CD14-positive monocyte (primary cell): ENCODE measurements around the gene FLT3LG. TPM values are rescaled to one million over a fixed set of nuclear protein-coding genes. Genes with fewer than 3 reads are reported as not detected.

ENCODE experiments used
- DNase-seq, 3 donors: peaks; one replicate each; pipeline ENCODE4 v3.0.0-alpha.2; 2011 to 2022
- H2AFZ ChIP-seq: 2 replicates; pipeline ENCODE4 v1.6.0; 2012; ENCODE audit warnings: mild to moderate bottlenecking, low read depth, low read length, inconsistent platforms; ENCODE audit not compliant: insufficient read depth, poor library complexity, severe bottlenecking
- H3K27ac ChIP-seq, 2 donors: 1 replicate in 1 of 2; 2 replicates in 1 of 2; pipeline ENCODE4 v1.5.1; 2012 to 2013; ENCODE audit warnings: low read length in 2 of 2, control low read depth in 1 of 2, inconsistent platforms in 1 of 2, low read depth in 1 of 2, mild to moderate bottlenecking in 1 of 2
- H3K27me3 ChIP-seq, 2 donors: one replicate each; pipeline versions ENCODE4 v1.6.0 to v1.6.1; 2011 to 2013; ENCODE audit warnings: low read length in 2 of 2; ENCODE audit not compliant: control insufficient read depth in 2 of 2, insufficient read depth in 2 of 2
- H3K36me3 ChIP-seq, 2 donors: replicated peaks in 1 of 2; 1 replicate in 1 of 2; 2 replicates in 1 of 2; pipeline versions ENCODE4 v1.5.1 to v1.6.1; 2012 to 2013; ENCODE audit warnings: low read length in 2 of 2, control low read depth in 1 of 2, inconsistent platforms in 1 of 2, mild to moderate bottlenecking in 1 of 2; ENCODE audit not compliant: insufficient read depth in 2 of 2, control insufficient read depth in 1 of 2
- H3K4me1 ChIP-seq, 2 donors: 1 replicate in 1 of 2; 2 replicates in 1 of 2; pipeline versions ENCODE4 v1.5.1 to v1.6.1; 2012 to 2013; ENCODE audit warnings: low read length in 2 of 2, control low read depth in 1 of 2, inconsistent platforms in 1 of 2, mild to moderate bottlenecking in 1 of 2, moderate library complexity in 1 of 2; ENCODE audit not compliant: insufficient read depth in 2 of 2, control insufficient read depth in 1 of 2
- H3K4me2 ChIP-seq: replicated peaks from 2 replicates; pipeline ENCODE3; 2012; ENCODE audit warnings: low read length, moderate library complexity, mild to moderate bottlenecking; ENCODE audit not compliant: poor library complexity, severe bottlenecking; ENCODE audit errors: extremely low read depth
- H3K4me3 ChIP-seq, 3 experiments: fragments of 200-600 bp in 1 of 3; sonication (generic) in 1 of 3; replicated peaks in 1 of 3; 1 replicate in 2 of 3; 2 replicates in 1 of 3; pipeline ENCODE4 v1.5.1; 2011 to 2013; ENCODE audit warnings: low read length in 3 of 3, mild to moderate bottlenecking in 3 of 3, control low read depth in 2 of 3, low read depth in 2 of 3, inconsistent platforms in 1 of 3, moderate library complexity in 1 of 3
- H3K79me2 ChIP-seq: 2 replicates; pipeline ENCODE4 v1.6.0; 2012; ENCODE audit warnings: mild to moderate bottlenecking, control low read depth, inconsistent platforms, low read length, moderate library complexity; ENCODE audit not compliant: insufficient read depth
- H3K9ac ChIP-seq: 2 replicates; pipeline ENCODE4 v1.6.0; 2017; ENCODE audit warnings: low read length, mild to moderate bottlenecking; ENCODE audit not compliant: insufficient read depth, poor library complexity, severe bottlenecking
- H3K9me3 ChIP-seq, 2 donors: replicated peaks in 1 of 2; 1 replicate in 1 of 2; 2 replicates in 1 of 2; pipeline versions ENCODE4 v1.5.1 to v1.6.1; 2012 to 2013; ENCODE audit warnings: low read length in 2 of 2, control low read depth in 1 of 2; ENCODE audit not compliant: control insufficient read depth in 1 of 2, insufficient read depth in 1 of 2
- H4K20me1 ChIP-seq: 2 replicates; pipeline ENCODE4 v1.6.0; 2012; ENCODE audit warnings: mild to moderate bottlenecking, low read length, control low read depth, moderate library complexity; ENCODE audit not compliant: insufficient read depth
- H3K27ac Mint-ChIP-seq, 7 donors: one replicate each; pipeline ENCODE4 v1.8.0; 2020; ENCODE audit warnings: mild to moderate bottlenecking in 7 of 7, mixed read lengths in 7 of 7, moderate library complexity in 6 of 7, inconsistent platforms in 2 of 7
- H3K27me3 Mint-ChIP-seq, 3 donors: one replicate each; pipeline ENCODE4 v1.8.0; 2021 to 2022; ENCODE audit warnings: low read depth in 3 of 3, mild to moderate bottlenecking in 3 of 3, mixed read lengths in 3 of 3, moderate library complexity in 3 of 3, inconsistent platforms in 1 of 3
- H3K36me3 Mint-ChIP-seq, 2 donors: one replicate each; pipeline ENCODE4 v1.8.0; 2020; ENCODE audit warnings: mixed read lengths in 2 of 2, inconsistent platforms in 1 of 2, mild to moderate bottlenecking in 1 of 2
- H3K4me1 Mint-ChIP-seq: one replicate; pipeline ENCODE4 v1.8.0; 2020; ENCODE audit warnings: mild to moderate bottlenecking, mixed read lengths
- H3K4me3 Mint-ChIP-seq, 2 donors: one replicate each; pipeline ENCODE4 v1.8.0; 2020; ENCODE audit warnings: mild to moderate bottlenecking in 2 of 2, mixed read lengths in 2 of 2, moderate library complexity in 1 of 2
- H3K9me3 Mint-ChIP-seq, 7 donors: one replicate each; pipeline ENCODE4 v1.8.0; 2020 to 2022; ENCODE audit warnings: mixed read lengths in 7 of 7, mild to moderate bottlenecking in 6 of 7, moderate library complexity in 6 of 7, inconsistent platforms in 2 of 7
- CTCF ChIP-seq: fragments of 200-600 bp; IDR thresholded peaks from one replicate; pipeline ENCODE4 v1.8.0; 2022; ENCODE audit warnings: antibody characterized with exemption, mild to moderate bottlenecking
- WGBS: methylation state at CpG from one replicate; pipeline ENCODE4 v1.1.5; 2013; ENCODE audit warnings: missing lambda C conversion rate; ENCODE audit not compliant: insufficient coverage; 5-methylcytosine and 5-hydroxymethylcytosine counted together
- intact Hi-C, 2 donors: fragments of 100-400 bp; cut with micrococcal nuclease; formaldehyde crosslinking; loops; one replicate each; pipeline versions ENCODE4 v1.15.0 to v1.15.1; 2023
- polyA plus RNA-seq, 3 donors: library from polyadenylated mRNA; depleted of rRNA in 1 of 3; unstranded in 2 of 3; stranded (reverse) in 1 of 3; fragments of 300-500 nt in 2 of 3; fragments of >200 nt in 1 of 3; fragmentation: Illumina TruSeq in 2 of 3; gene quantifications; 1 replicate in 2 of 3; 2 replicates in 1 of 3; pipeline ENCODE4 v1.2.3, GENCODE V29; 2012 to 2021

The FLT3LG gene
- polyA plus RNA-seq, 3 donors: 5.0 to 13.8 (median 6.9) TPM

DNA sequence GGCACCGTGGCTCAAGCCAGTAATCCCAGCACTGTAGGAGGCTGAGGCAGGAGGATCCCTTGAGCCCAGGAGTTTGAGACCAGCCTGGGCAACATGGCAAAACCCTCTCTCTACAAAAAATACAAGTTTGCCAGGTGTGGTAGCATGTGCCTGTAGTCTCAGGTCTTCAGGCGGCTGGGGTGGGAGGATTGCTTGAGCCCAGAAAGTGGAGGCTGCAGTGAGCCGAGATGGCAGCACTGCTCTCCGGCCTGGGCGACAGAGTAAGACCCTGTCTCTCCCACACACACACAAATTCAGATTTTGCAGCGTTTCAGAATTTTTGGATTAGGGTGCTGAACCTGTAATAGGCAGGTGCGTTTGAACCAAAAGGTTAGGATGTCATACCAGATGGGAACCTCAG lies 24.5 kb downstream of the FLT3LG start:
- Histone ChIP-seq H4K20me1 (peaks cover 32% of the 10 kb centered on the region), H3K79me2 (peaks cover 22% of the 10 kb centered on the region), H3K27ac (no peak overlapping the region), H2AFZ (no peak overlapping the region), H3K27me3 (no peaks in the 10 kb centered on the region), H3K4me2 (no peak overlapping the region), H3K9ac (no peak overlapping the region), H3K4me3 (no peak overlapping the region), H3K4me1 (peaks cover 47 to 52% of the 10 kb centered on the region in 2 donors), H3K36me3 (peaks cover 26% of the 10 kb centered on the region in 2 donors), H3K9me3 (no peaks in the 10 kb centered on the region)
- WGBS: 93% methylated on average over 2 of the region's 7 CpGs
- TF ChIP-seq CTCF: no peak
- DNase-seq: no peak
- intact Hi-C loops: loop anchor here (5.0 to 10.0 kb wide), 4 partner anchors 46 to 179 kb away; partner anchors contain the start of genes PRMT1 (in 2 of the 2), ALDH16A1 (in 1 of the 2), PIH1D1 (in 1 of the 2) and RRAS (in 1 of the 2)
- Mint-ChIP-seq H3K27me3 (peaks cover 9 to 18% (median 14%) of the 10 kb centered on the region in 3 donors), H3K4me3 (peak overlapping the region in 1 of 2 donors; percentile 52), H3K27ac (no peak overlapping the region), H3K4me1 (peaks cover 40% of the 10 kb centered on the region), H3K36me3 (peaks cover 25 to 28% of the 10 kb centered on the region in 2 donors), H3K9me3 (peaks cover 0 to 1% (median 0%) of the 10 kb centered on the region in 7 donors)

DNA sequence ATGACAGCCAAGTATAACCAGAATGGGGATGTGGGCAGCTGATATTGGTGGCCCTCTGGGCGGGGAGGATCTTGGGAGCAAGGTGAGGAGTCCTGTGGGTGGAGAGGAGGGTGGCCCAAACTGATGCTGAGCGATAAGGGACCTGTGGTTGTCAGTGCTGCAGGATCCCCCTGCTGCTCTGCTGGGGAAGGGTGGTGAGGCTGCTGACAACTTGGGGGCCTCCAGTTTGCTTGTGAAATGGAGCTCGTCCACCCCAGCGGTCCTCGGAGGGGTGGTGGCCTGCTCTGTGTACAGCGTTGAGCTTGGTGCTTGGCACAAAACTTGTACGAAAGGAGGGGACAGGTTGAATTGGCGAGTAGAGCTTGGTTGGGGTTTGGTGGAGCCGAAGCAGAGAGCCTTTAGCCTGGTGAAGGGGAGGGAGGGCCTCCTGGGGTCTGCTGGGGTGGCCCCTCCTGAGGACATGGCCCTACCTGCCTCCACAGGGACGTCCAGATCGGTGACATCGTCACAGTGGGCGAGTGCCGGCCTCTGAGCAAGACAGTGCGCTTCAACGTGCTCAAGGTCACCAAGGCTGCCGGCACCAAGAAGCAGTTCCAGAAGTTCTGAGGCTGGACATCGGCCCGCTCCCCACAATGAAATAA lies 25.1 kb downstream of the FLT3LG start:
- Histone ChIP-seq H3K36me3 (peaks cover 26% of the 10 kb centered on the region in 2 donors), H4K20me1 (peaks cover 32% of the 10 kb centered on the region), H2AFZ (no peak overlapping the region), H3K4me3 (no peak overlapping the region), H3K79me2 (peaks cover 22% of the 10 kb centered on the region), H3K9ac (no peak overlapping the region), H3K4me1 (peaks cover 47 to 52% of the 10 kb centered on the region in 2 donors), H3K27ac (peak overlapping the region in 1 of 2 donors; percentile 2), H3K27me3 (no peaks in the 10 kb centered on the region), H3K4me2 (peak overlapping the region; percentile 14), H3K9me3 (no peaks in the 10 kb centered on the region)
- 88% methylated on average over 15 of the region's 19 CpGs for WGBS
- Mint-ChIP-seq H3K36me3 (peaks cover 25 to 28% of the 10 kb centered on the region in 2 donors), H3K27me3 (peaks cover 9 to 18% (median 14%) of the 10 kb centered on the region in 3 donors), H3K4me1 (peaks cover 40% of the 10 kb centered on the region), H3K27ac (peak overlapping the region in 1 of 7 donors; percentile 13), H3K9me3 (peaks cover 0 to 1% (median 0%) of the 10 kb centered on the region in 7 donors), H3K4me3 (peak overlapping the region; percentile 52 to 63)
- intact Hi-C loops: loop anchor here (5.0 to 10.0 kb wide), 4 partner anchors 47 to 178 kb away; partner anchors contain the start of genes PRMT1 (in 2 of the 2), ALDH16A1 (in 1 of the 2), PIH1D1 (in 1 of the 2) and RRAS (in 1 of the 2)
- TF ChIP-seq CTCF: no peak
- DNase-seq: no peak
